GM12865 (cell line): Measurements from ENCODE around the gene PIEZO1.
"Not testable (repeated sequence)": the region's sequence is repeated elsewhere in the genome, so short reads cannot be mapped to it uniquely, and the experiment has no call there.

Experiments used
- DNase-seq: peaks from one replicate; pipeline ENCODE4 v3.0.0; 2010; ENCODE audit warnings: low read depth
- H3K4me3 ChIP-seq: 2 replicates; pipeline ENCODE4 v1.5.1; 2011; ENCODE audit warnings: mild to moderate bottlenecking, low read depth, low read length, control low read depth
- TF ChIP-seq, protein P1 (sequence below): IDR thresholded peaks from 2 replicates; pipeline ENCODE4 v1.5.1; 2011; ENCODE audit warnings: low read length, control low read depth, low read depth, inconsistent platforms; ENCODE audit not compliant: insufficient read depth; ENCODE audit errors: missing control alignments

PIEZO1 gene

DNA sequence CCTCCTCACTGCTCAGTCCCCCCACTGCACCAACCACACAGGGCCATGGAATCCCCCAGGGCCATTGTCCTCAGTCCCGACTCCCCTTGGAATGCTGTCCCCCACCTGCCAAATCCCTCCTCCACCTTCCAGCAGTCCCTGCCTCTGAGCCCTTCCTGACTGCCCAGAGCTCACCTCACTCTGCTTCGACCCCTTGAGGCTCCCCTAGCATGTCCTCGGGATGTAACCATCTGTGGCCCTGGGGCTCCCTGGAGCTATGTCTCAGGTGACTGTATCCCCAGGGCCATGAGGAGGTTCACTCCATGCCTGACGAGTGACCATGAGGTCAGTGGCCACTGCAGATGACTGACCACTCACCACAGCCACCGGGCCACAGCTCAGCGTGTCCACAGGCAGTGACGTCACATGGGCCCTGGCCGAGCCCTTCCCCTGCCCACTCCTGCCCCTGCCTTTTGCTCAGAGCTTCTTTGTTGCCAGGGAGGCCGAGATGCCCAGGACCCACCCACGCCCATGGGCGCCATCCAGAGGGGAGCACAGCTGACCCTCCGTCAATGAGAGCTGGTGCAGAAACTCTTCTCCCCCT is 7.7 kb upstream of the PIEZO1 start:
- DNase-seq = no peak
- H3K4me3 ChIP-seq = no peak overlapping the region
- TF ChIP-seq, protein P1, sequence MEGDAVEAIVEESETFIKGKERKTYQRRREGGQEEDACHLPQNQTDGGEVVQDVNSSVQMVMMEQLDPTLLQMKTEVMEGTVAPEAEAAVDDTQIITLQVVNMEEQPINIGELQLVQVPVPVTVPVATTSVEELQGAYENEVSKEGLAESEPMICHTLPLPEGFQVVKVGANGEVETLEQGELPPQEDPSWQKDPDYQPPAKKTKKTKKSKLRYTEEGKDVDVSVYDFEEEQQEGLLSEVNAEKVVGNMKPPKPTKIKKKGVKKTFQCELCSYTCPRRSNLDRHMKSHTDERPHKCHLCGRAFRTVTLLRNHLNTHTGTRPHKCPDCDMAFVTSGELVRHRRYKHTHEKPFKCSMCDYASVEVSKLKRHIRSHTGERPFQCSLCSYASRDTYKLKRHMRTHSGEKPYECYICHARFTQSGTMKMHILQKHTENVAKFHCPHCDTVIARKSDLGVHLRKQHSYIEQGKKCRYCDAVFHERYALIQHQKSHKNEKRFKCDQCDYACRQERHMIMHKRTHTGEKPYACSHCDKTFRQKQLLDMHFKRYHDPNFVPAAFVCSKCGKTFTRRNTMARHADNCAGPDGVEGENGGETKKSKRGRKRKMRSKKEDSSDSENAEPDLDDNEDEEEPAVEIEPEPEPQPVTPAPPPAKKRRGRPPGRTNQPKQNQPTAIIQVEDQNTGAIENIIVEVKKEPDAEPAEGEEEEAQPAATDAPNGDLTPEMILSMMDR = no peak

DNA sequence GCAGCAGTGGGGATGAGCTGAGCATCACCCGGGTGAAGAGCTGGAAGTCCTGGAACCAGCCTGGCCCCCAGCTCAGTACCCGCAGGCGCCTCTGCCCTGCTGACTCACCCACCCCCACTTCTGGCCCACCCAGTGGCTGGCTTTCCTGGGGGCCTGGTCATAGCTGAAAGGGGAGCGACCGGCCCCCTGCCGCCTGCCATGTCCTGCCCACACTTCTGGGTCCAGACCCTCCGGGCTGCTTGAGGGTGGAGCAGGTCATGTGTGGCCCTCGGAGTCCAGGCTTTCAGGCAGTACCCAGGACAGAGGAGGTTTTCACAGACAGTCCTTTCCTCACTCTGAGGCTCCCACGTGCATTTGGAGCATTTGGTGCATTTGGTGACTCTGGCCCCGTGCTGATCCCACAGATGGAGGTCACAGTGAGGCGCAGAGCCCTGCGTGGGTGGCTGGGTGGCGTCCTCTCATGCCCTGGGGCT is 7.1 kb upstream of the PIEZO1 start:
- no peak for DNase-seq
- H3K4me3 ChIP-seq = no peak overlapping the region
- TF ChIP-seq, protein P1 = no peak

DNA sequence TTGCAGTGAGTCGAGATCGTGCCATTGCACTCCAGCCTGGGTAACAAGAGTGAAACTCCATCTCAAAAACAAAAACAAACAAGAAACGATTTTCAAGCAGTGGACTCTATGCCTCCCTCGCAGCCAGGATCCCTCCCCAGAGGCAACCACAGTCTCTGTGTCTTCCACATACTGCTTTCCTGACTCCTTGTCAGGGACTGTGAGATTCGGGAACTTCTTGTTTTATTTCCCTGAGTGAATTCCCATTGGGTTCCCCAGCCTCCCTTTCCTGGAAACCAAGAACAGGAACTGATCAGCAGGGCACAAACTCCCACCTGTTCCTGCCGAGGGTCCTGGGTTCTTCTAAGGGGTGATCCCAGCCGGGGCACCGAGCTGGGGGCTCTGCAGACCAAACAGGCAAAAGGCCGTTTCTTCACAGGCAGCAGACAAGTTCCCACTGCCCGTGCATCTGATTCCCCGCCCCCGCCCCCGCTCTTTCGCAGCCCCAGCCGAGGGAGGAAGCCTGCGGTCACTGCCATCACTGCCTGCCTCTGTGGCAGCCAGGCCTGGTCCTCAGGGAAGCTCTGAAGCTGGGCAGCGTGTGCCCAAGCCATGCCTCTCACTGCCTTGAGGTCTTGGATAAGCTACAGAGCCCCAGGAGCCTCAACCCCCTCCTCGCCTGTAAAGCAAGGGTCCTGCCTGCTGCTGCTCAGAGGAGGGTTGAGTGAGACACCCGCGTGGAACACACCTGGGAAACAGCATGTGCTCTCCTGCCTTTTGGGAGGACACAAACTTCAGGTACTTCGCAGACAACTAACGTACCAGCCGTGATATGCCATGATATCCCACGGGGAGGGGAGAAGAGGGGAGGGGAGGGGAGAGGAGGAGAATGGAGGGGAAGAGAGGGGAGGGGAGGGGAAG is 5.5 kb upstream of the PIEZO1 start:
- peak; percentile 50 for DNase-seq
- H3K4me3 ChIP-seq = 0 out of 2 replicates have a peak overlapping the region, but pooled peaks have one; percentile 7

DNA sequence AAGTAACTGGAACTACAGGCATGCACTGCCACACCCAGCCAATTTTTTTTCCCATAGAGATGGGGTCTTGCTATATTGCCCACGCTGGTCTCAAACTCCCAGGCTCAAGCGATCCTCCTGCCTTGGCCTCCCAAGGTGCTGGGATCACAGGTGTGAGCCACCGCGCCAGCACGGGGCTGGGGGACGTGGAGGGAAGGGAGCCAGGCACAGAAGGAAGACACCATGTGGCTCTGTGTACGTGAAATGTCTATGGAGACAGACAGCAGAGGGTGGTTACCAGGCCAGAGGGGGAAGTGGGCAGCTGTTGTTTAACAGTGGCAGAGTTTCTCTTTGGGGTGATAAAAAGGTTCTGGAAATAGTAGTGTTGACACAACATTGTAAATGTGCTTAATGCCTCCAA is 4.6 kb upstream of the PIEZO1 start:
- no peak overlapping the region for H3K4me3 ChIP-seq
- TF ChIP-seq, protein P1 = no peak
- no peak for DNase-seq

More for the DNA sequence above, 5.5 kb upstream of the PIEZO1 start:
- TF ChIP-seq, protein P1 = no peak

DNA sequence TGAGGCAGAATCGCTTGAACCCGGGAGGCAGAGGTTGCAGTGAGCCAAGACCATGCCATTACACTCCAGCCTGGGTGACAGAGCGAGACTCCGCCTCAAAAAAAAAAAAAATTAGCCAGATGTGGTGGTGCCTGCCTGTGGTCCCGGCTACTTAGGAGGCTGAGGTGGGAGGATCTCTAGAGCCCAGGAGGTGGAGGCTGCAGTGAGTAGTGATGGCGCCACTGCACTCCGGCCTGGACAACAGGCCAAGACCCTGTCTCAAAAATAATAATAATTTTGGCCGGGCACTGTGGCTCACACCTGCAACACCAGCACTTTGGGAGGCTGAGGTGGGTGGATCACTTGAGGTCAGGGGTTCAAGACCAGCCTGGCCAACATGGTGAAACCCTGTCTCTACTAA is 3.7 kb upstream of the PIEZO1 start:
- DNase-seq, H3K4me3 ChIP-seq: not testable (repeated sequence)

DNA sequence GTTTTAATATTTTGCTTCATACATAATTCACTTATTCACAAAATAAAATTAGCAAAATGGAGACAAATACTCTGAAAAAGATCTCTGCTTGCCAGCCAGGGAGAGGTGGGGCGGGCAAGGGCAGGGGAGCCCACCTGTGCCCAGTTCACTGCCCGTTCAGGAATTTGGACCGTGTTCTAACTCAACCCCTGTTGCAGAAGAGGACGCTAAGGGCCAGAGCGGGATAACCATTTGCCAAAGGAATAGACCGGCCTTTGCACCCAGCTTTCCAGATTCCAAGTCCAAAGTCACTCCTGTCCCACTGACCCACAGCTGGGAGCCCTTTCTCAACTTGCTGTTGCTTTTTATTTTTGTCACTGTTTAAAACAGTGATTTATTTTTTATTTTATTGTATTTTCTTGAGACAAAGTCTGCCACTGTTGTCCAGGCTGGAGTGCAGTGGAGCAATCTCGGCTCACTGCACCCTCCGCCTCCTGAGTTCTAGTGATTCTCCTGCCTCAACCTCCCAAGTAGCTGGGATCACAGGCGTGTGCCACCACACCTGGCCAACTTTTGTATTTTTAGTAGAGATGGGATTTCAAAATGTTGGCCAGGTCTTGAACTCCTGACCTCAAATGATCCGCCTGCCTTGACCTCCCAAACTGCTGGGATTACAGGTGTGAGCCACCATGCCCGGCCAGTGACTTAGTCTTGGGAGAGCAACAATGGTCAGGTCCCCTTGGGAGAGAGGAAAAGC is 2.7 kb upstream of the PIEZO1 start:
- DNase-seq = no peak
- no peak overlapping the region for H3K4me3 ChIP-seq
- TF ChIP-seq, protein P1 = no peak

DNA sequence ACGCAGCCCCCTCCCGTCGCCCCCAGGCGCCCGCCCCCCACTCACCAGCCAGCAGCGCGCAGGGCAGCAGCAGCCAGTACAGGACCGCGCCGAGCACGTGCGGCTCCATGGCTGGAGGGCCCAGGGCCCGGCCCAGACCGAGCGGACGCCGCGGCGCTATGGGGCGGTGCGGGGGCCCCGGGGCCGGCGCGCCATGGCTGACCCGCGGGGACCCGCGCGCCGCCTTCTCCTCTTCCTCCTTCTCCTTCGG is 239 bp downstream of the PIEZO1 start:
- H3K4me3 ChIP-seq = peak overlapping the region; percentile 67
- TF ChIP-seq, protein P1 = no peak
- no peak for DNase-seq
